GM19035 (cell line): Measurements from ENCODE around the gene MRTFA.
"Not testable (repeated sequence)": the region's sequence is repeated elsewhere in the genome, so short reads cannot be mapped to it uniquely, and the experiment has no call there.

ENCODE experiments used
- ATAC-seq: cut with Tn5 transposase; IDR thresholded peaks from one replicate; pipeline ENCODE4 v1.9.1; 2021; ENCODE audit not compliant: unreplicated experiment

MRTFA gene

GRCh38 chr22:40403141-40403540 is 233.4 kb downstream of the MRTFA start:
- no peak for ATAC-seq

GRCh38 chr22:40401981-40402406 is 234.5 kb downstream of the MRTFA start:
- no peak for ATAC-seq

- ATAC-seq: no peak
These were observed 235.0 kb downstream of the MRTFA start for GRCh38 chr22:40401532-40401931.

- no peak for ATAC-seq
These were observed 236.4 kb downstream of the MRTFA start for GRCh38 chr22:40400159-40400558.

GRCh38 chr22:40399621-40400020 is 236.9 kb downstream of the MRTFA start:
- no peak for ATAC-seq

GRCh38 chr22:40397396-40397795 is 239.1 kb downstream of the MRTFA start:
- ATAC-seq: no peak

GRCh38 chr22:40396882-40397281 is 239.6 kb downstream of the MRTFA start:
- no peak for ATAC-seq

DNA sequence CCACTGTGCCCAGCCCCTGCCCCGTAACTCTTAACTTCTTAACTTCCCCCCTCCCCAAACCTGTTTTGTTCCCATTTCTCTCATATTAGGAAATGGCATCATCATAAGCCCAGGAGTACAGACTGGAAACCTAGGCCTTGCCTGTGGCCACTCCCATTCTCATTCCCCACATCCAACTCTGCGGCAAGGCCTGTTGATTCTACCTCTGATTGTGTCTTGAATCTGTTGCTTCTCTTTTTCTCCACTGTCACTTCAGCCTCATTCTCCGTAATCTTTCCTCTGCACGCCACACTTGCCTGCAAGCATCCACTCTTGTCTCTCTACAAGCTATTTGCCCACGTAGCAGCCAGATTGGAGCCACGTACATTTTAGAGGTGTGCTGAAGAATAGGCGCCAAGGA is 240.9 kb downstream of the MRTFA start:
- ATAC-seq: no peak

DNA sequence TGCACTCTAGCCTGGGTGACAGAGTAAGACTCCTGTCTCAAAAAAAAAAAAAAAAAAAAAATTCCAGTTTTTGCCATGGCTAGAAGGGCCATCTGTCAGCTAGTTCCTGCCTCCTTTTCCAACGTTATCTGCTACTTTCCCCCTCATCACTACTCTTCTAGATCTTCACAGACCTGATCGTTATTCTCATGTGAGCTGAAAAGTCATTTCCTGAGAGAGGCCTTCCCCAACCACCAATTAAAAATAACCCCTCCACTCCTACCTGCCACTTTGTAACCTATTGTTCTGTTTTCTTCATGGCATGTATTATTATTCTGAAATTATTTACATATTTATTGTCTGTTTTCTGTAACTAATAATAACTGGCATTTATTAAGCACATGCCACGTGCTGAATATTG is 241.9 kb downstream of the MRTFA start:
- no peak for ATAC-seq

DNA sequence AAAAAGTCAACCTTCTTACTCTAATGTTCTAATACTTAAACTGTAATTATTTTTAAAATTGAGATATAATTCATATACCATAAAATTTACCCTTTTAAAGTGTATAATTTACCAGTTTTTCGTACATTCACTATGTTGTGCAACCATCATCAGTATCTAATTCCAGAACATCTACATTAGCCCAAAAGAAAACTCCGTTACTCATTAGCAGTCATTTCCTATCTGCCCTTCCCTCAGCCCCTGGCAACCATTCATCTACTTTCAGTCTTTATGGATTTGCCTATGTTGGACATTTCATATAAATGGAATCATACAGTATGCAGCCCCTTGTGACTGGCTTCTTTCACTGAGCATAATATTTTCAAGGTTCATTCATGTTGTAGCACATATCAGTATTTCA is 243.9 kb downstream of the MRTFA start:
- ATAC-seq: no peak

GRCh38 chr22:40391417-40391816 is 245.1 kb downstream of the MRTFA start:
- ATAC-seq: no peak

- no peak for ATAC-seq
These were observed 248.3 kb downstream of the MRTFA start for GRCh38 chr22:40388231-40388630.

- ATAC-seq: no peak
These were observed 248.8 kb downstream of the MRTFA start for GRCh38 chr22:40387746-40388145.

DNA sequence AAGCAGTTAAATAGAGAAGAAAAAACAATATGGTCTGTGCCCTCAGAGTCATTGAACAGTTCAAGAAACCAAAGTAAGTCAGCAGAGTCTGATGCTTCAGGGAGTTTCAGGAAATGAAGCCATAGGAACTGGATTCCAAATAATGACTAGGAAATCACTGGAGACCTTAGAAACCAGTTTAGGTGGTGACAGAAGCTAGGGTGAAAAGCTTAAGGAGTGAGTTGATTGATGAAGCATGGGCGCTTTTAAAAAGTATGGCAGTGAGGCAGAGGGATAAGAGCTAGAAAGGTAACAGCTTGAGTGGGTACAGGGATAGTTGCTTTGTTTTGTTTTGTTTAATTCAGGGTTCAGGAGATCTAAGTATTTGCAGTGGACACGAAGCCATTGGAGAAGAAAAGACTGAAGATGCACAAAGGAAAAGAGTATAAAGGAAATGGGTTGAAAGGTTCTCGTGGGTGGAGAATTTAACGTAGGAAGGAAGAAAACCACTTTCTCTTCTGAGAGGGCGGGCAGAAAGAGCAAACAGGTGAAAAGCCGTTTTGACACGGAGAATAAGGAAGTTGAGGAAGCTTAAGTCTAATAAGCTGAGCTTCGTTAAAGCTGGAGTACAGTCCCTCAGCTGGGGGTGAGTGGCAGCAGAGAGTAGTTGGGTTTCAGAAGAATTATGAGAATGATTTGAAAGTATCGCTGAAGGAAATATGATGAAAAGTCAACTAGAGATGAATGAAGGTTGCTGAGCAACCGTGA is 251.3 kb downstream of the MRTFA start:
- no peak for ATAC-seq

- no peak for ATAC-seq
These were observed 252.6 kb downstream of the MRTFA start for GRCh38 chr22:40383905-40384304.

GRCh38 chr22:40381461-40381860 is 255.1 kb downstream of the MRTFA start:
- ATAC-seq: no peak

GRCh38 chr22:40378448-40378847 is 258.1 kb downstream of the MRTFA start:
- not testable (repeated sequence) for ATAC-seq

- ATAC-seq: no peak
These were observed 258.6 kb downstream of the MRTFA start for GRCh38 chr22:40377931-40378330.

DNA sequence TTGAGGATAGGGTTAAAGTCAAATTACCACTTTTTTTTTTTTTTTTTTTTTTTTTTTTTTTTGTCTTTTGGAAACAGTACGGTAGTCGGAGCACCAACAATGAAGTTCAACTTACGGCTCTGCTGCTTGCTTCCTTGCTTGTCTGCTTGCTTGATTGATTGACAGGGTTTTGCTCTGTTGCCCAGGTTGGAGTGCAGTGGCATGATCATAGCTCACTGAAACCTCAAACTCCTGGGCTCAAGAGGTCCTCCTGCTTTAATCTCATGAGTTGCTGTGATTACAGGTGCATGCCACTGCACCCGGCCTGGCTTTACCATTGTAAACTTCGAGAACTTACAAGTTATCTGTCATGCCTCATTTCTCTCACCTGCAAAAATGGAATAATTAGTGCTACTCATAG is 260.4 kb downstream of the MRTFA start:
- ATAC-seq: no peak

DNA sequence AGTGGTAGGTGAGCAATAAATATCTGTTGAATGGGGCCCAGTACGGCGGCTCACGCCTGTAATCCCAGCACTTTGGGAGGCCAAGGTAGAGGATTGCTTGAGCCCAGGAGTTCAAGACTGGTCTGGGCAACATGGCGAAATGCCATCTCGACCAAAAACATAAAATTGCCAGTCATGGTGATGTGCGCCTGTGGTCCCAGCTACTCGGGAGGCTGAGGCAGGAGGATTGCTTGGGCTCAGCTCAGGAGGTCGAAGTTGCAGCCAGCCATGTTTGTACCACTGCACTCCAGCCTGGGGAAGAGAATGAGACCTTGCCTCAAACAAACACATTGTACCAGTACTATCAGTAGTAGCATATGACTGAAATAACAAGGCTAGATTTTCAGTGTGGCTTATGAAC is 262.0 kb downstream of the MRTFA start:
- no peak for ATAC-seq

DNA sequence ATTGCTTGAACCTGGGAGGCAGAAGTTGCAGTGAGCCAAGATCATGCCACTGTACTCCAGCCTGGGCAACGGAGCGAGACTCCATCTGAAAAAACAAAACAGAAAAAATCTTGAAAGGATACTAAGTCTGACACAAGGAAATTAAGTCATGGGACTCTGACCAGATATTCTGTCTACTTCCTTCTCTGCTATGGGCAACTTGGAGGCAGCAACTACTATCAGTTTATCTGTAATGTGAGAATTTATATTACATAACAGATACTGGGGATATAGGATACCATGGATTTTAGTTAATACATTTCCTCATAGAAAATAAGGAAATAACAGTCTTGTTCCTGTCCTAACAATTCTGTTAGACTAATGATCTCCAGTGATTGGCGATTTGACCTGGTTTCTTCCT is 267.7 kb downstream of the MRTFA start:
- no peak for ATAC-seq

- ATAC-seq: no peak
These were observed 268.5 kb downstream of the MRTFA start for GRCh38 chr22:40368016-40368415.

GRCh38 chr22:40367342-40367741 is 269.2 kb downstream of the MRTFA start:
- no peak for ATAC-seq
